T follicular helper cell (primary cell): ENCODE data around the gene LRP11.
"Not testable (repeated sequence)": the region's sequence is repeated elsewhere in the genome, so short reads cannot be mapped to it uniquely, and the experiment has no call there.

Source experiments
- DNase-seq: peaks from one replicate; pipeline ENCODE4 v3.0.0-alpha.2; 2020; ENCODE audit warnings: low read depth

LRP11 gene

DNA sequence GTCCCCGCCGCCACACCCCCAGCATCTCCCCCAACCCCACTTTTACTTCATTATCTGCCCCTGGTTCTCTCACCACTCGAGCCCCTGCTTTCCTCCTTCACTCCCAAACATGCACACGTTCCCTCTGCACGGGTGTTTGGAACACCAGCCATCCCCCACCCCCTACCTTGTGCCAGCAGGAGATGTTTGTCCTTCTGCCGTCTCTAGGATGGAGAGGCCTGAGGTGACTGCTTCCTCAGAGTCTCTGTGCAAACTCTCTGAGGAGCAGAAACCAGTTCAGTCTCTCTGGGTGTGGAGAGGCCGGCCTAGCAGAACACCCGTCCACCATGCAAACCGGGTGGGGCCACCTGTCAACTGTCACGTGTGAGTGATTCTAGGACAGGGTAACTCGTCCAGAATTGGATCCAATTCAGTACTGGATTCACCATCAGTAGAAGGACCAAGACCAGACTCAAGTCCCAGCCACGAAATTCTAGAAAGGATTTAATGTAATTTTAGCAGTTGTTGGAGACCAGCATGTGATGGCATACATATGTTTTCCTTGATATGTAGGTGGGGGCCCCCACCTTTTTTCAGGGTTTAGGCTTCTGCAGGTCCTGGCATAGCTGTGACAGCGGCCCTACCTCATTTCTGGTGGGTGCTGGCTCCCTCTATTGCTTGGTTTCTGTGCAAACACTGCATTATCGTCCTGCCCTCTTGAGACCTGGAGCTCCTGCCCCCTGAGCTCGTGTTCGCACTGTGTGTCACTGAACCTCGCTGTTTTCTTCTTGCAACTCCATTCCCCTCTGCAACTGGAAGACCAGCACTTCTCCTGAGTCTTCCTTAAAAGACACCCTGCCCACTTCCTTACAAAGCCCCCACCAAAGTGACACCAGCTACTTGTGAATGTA, 33.9 kb upstream of the LRP11 start, which contains the start of gene RAET1E:
RAET1E (minus strand) TSS at position 259 of the 890 bp plus-strand sequence. CDS start 7,212 bp downstream, outside the sequence.
- no peak for DNase-seq

DNA sequence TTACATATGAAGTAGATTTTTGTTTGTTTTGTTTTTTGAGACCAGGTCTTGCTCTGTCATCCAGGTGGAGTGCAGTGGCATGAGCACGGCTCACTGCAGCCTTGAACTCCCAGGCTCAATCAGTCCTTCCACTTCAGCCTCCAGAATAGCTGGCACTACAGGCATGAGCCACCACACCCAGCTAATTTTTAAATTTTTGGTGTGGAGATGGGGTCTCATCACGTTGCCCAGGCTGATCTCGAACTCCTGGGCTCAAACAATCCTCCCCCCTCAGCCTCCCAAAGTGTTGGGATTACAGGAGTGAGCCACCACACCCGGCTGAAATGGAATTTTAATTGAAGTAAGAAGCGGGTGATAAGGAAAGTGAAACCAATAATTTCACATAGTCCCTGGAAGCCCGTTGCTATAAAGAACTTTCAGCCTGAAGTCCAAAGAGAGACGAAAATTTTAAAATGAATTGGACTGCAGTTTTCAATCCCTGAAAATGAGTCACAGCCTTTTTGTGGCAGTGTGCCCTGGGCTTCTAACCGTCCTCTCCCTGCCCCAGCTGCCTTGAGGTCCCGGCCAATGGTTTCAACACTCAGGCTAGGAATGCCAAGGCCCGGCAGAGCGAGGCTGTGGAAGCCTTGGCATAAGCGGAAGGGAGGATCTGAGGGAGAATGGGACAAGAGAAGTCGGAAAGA, 33.0 kb upstream of the LRP11 start:
- no peak for DNase-seq

- no peak for DNase-seq
Observed at GRCh38 chr6:149896491-149896890, 32.3 kb upstream of the LRP11 start.

GRCh38 chr6:149895833-149896271, 31.7 kb upstream of the LRP11 start:
- DNase-seq: peak; percentile 12

- no peak for DNase-seq
Observed at GRCh38 chr6:149895048-149895590, 31.0 kb upstream of the LRP11 start.

DNA sequence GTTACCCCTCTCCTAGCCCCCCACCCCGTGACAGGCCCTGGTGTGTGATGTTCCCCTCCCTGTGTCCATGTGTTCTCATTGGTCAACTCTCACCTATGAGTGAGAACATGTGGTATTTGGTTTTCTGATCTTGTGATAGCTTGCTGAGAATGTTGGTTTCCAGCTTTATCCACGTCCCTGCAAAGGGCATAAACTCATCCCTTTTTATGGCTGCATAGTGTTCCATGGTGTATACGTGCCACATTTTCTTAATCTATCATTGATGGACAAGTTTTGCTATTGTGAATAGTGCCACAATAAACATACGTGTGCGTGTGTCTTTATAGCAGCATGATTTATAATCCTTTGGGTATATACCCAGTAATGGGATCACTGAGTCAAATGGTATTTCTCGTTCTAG, 27.7 kb upstream of the LRP11 start:
- not testable (repeated sequence) for DNase-seq

DNA sequence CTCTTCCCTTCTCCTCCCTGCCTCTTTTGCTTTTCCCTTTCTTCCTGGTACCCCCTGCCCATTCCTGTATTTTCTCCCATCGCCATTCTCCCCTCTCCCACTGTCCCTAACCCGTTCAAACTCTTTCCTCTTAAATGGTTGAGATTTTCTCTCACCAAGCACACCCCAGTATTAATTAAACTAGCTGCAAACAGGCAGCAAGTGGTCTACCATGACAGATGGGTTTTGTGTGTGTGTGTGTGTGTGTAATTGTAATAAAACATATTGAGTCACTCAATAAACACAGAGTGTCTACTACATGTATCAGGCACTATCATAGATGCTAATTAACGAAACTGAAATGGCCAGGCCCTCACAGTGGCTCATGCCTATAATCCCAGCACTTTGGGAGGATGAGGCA, 27.1 kb upstream of the LRP11 start:
- no peak for DNase-seq

GRCh38 chr6:149890629-149891045, 26.5 kb upstream of the LRP11 start:
- DNase-seq: no peak

- DNase-seq: no peak
Observed at GRCh38 chr6:149889326-149889725, 25.2 kb upstream of the LRP11 start.

DNA sequence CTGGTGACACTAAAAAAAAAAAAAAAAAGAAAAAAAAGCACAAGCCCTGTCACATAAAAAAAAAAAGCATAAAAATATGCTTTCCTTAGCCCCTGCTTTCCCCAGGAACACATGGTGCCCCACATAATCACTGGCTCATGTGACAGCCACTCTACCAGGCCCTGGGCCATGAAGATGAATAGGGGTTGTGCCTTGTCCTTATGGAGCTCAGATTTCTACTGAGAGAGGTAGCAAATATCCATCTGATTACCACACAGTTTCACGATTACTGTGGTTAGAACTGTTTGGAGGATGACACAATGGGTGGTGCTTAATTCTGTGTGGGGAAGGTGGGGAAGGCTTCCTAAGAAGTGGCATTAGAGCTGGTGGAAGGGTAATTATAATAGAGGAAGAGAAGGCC, 24.5 kb upstream of the LRP11 start:
- no peak for DNase-seq

DNA sequence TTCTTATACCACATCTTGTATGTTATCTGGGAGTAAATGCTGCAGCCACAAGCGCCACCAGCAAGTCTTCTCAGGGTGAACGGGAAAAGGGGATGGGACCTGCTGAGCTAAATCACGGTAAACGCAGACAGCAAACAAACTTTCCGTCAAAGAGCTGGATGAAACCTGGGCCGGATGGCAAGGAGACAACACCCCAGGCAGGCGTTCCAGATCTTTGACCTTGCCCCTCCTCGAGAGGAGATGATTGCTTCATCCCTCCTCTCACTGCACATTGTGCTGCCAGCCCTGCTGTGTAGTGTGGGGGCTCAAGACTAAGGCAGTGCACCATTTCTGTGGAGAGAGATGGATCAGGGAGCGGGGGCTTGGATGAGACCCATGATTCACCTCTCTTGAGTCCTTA, 23.9 kb upstream of the LRP11 start:
- no peak for DNase-seq

DNA sequence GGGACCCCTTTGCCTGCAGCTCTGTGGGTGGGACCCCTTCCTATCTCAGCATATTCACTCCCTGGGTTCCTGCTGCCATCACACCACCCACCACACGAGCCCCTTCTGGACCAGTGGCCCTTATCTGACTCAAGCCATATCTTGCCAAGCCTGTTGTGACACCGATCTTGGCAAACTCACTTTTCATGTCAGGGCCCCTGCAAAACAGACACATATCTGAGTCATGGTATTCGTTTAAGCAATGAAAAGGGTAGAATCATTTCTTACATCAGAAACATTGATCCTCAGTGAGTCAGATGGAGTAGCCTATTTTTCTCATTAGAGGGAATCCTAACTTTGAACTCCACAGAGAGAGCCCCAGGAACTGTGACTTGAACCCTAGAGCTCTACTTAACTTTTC, 23.2 kb upstream of the LRP11 start:
- DNase-seq: no peak

DNA sequence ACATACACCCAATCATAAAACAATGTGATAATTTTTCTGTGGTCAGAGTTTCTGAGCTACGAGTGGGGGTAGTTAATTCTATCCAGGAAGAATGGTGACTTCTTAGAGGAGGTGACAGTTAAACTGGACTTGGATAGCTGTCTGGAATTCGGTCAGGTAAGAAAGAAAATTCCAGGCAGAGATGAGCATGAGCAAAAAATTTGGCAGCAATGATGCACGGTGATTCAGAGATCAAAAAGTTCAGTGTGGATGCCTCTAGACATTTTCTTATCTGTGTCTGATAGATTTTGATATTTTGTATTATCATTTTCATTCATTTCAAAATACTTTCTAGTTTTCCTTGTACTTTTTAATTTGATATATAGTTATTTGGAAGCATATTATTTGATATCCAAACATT, 21.7 kb upstream of the LRP11 start:
- no peak for DNase-seq

DNA sequence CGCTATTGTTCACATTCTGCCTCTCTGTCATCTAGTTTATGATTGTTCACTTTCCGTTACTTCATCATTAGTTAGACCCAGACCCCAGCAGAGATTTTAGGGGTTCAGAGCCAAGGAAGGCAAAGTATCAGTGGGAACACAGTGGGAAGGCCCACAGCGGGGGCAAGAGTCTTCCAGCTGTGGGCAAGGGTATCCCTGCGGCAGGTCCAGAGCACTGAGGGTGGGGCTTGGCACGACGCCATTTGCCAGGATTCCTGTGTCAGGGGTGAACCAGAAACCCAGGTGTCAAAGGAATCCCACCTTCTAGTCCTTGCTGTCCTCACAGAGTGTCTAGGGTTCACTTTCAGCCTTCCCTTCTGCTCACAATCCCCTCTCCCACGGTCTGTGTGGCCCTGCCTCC, 20.5 kb upstream of the LRP11 start:
- DNase-seq: no peak

- no peak for DNase-seq
Observed at GRCh38 chr6:149884215-149884614, 20.1 kb upstream of the LRP11 start.

- DNase-seq: no peak
Observed at GRCh38 chr6:149881860-149882259, 17.7 kb upstream of the LRP11 start.

GRCh38 chr6:149881066-149881766, 17.1 kb upstream of the LRP11 start:
- DNase-seq: no peak

GRCh38 chr6:149877659-149878058, 13.5 kb upstream of the LRP11 start:
- no peak for DNase-seq

DNA sequence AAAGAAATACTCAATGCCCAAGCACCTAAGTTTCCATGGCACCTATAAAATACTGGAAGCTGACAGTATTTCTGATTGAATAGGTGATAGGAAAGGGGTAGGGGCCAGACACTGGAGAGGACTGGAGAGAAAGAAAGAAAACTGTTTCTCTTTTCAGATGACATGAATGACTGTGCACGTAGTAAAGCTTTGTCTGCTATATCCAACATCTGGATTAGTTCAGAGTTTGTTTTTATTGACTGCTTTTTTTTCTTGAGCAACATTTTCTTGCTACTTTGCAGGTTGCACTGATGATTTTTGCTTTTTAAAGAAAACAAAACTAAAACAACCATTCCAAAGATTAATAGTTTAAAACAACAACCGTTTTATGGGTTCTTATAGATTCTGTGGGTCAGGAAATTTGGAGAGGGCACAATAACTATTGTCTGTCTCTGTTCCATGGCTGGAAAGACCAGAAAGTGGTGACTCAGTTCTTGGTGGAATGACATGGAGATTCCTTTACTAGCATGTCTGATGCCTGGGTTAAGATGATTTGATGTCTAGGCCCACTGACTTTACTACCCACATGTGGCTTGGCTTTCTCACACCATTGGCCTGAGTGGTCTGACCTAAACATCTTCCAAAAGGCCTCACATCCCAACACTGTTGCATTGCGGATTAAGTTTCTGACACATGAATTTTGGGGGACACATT, 12.2 kb upstream of the LRP11 start:
- no peak for DNase-seq

GRCh38 chr6:149872233-149872632, 8.1 kb upstream of the LRP11 start:
- DNase-seq: no peak

GRCh38 chr6:149871182-149871581, 7.0 kb upstream of the LRP11 start:
- DNase-seq: no peak
